ENCODE measurements around the gene MYO1F.
A peak's percentile ranks its signal among the peaks of the same experiment; 100 is the strongest.
"Not testable (repeated sequence)": the region's sequence is repeated elsewhere in the genome, so short reads cannot be mapped to it uniquely, and the experiment has no call there.

The MYO1F gene

DNA sequence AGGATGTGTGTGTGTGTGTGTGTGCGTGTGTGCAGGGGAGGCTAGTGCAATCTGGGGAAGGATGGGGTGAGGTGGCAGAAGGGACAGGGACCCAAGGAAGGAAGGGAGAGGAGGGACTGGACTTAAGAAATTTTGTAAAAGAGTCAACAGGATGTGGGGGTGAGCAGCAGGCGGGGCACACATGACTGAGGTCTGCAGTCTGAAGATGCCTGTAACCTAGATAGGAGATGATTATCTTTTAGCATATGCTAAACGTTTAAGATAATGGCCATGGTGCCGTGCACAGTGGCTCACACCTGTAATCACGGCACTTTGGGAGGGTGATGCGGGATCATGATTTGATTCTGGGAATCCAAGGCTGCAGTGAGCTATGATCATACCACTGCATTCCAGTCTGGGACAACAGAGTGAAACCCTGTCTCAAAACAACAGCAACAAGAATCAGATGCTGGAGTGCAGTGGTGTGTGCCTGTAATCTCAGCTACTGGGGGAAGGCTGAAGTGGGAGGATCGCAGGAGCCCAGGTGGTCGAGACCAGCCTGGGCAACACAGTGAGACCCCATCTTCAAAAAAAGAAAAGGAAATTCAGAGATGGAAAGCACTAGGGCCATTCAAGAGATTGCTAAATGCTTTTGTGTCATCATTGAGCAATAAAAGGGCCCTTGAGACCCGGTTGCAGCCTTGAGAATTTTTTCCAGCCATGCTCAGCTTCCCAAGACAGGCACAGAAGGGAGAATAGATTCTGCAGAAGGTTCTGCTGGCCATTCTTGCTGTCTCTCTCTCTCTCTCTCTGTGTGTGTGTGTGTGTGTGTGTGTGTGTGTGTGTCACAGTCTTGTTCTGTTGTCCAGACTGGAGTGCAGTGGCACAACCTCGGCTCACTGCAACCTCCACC is 59.4 kb downstream of the MYO1F start:
- peak; percentile 69 for DNase-seq (ENCODE audit: low spot score)

DNA sequence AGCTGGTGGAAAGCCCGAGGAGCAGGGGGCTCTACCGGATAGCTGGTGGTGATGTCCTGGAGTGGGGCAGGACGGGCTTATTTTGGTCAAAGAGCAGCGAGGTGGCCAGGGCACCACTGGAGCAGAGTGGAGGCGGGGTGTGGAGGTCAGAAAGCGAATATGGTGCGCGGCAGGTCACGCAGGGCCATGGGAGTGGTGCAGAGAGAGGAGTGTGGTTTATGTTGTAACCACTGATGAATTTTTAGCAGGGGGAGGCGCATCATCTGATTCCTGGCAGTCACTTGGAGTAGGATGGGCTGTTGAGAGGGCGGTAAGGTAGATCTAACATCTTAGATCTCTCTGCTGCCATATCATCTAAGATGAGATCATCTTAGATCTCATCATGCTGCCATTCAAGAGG is 61.9 kb downstream of the MYO1F start:
- DNase-seq (ENCODE audit: low spot score): peak; percentile 75

DNA sequence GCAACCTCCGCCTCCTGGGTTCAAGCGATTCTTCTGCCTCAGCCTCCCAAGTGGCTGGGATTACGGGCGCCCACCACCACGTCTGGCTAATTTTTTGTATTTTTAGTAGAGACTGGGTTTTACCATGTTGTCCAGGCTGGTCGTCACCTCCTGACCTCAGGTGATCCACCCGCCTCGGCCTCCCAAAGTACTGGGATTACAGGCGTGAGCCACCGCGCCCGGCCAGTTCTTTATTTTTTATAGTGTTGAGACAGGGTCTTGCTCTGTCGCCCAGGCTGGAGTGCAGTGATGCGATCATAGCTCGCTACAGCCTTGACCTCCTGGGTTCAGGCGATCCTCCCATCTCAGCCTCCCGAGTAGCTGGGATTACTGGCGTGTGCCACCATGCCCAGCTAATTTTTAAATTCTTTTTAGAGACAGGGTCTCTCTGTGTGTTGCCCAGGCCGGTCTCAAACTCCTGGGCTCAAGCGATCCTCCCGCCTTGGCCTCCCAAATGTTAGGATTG is 62.7 kb downstream of the MYO1F start:
- not testable (repeated sequence) for DNase-seq (ENCODE audit: low spot score)

DNA sequence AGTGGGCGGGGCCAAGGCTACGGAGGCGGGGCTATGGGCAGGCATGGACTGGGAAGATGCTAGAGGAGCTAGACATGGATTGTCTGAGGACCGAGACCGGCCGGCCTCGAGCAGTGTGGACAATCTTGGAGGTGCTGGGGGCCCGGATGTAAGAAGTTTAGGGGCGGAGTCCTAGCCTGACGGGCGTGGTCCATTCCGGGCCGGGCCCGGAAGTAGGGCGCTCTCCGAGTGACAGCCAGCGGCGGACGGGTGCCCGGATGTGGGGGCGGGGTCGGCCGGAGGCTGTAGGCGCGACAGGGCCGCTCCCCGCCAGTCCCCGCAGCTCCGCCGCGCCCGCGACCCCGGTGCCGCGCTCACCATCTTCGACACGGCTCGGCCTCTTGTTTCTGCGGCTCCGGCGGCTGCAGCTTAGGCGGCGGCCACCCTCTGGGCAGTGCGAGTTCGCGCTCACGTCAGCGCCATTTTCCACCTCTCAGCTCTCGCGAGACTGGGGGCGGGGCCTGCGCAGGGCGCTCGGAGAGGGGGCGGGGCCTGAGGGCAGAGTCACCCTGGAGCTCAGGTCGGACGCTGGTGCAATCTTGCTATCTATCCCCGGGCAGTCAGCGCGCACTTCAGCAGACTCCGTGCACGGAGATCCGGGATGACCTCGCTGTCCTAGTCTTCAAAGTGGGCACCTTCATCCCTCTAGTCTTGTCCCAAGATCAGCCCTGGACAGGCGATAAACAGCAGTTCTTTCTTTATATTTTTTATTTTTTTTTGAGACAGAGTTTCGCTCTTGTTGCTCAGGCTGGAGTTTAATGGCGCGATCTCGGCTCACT is 63.3 kb downstream of the MYO1F start, which contains the start of gene ZNF414:
TSS of gene ZNF414 (minus strand) at position 481 of the 818 bp plus-strand sequence. CDS start at position 360, 121 bp downstream.
- DNase-seq (ENCODE audit: low spot score): peak; percentile 97

DNA sequence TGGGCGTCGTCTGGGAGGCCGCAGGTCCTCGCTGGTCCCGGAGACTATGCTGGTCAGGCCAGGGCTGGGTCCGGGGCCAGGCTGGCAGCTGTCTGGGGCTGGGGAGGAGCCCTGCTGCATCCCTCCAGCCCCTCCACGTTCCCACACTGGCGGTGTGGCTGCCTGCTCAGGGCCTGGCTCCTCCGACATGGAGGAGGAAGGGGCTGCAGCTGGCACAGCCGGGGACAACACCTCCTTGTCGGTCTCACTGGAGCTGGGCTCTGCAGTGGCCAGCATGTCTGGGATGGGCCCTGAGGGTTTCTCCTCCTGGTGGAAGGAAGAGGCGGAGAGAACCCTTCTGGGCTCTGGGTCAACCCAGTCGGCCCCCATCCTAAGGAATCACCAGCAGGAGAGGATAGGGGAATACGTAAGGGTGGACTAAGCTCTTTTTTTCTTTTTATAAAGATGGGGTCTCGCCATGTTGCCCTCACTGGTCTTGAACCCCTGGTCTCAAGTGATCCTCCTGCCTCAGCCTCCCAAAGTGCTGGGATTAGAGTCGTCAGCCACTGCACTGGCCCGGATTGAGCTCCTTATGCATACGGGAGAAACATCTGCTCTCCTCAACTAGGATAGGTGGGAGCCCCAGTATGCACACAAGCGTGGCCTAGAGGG is 64.1 kb downstream of the MYO1F start:
- no peak for DNase-seq (ENCODE audit: low spot score)

DNA sequence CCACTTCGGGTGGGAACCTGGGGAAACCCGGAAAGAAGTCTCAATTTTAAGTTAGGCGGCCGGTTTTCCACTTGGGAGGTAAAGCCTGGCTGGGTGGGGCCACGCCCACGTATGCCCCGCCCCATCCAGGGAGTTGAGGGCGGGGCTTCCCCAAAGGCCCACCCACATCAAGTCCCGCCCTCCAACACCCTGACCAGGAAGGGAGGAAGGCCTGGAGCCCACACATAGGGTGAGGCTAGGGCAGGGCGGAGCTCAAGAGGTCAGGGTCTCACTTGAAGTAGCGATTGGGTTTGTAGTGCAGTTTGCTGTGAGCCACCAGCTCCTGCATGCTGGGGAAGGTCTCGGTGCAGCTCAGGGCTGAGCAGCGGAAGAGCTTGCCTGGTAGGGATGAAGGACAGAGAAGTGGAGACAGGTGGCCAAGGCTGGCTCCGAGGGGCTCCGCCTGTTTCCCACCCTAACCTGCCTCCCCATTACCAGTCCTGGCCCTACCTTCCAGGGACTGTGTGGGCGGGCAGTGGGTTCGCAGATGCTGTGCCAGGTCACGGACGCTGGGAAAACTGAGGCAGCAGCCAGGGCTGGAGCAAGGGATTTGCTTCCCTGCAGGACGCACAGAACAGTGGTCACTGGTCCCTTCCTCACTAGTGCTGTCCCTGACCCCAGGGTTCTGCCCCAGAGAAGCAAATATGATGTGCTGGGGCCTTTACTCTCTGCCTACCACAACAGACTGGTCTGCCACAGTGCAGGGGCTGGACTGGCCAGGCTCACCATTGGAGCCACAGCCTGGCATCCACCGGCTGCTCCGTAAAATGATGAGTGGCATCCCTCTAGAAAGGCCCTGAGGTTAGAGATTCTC is 64.9 kb downstream of the MYO1F start:
- DNase-seq (ENCODE audit: low spot score): no peak

DNA sequence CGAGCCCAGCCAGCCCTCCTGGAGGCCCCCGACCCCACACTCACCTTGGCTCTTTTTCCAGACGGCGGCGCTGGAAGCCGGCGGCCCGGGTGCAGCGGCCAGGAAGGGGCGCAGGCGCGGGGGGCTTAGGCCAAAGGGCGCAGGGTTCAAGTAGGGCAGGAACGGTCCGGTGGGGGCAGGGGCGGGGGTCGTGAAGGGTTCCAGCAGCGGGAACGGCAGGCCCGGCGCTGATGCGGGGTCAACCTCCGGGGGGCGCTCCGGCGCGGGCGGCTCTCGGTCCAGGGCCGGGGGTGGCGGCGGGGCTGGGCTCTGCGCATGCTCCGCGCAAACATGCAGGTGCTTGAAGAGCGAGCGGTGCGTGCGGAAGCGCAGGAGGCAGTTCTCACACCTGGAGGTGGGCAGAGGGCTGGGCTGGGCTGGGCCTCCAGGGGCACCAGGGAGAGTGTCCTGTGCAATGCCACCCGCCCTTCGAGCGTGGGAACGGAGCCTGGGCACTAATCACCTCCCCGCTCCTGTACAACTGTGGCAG is 65.6 kb downstream of the MYO1F start:
- DNase-seq (ENCODE audit: low spot score): no peak

DNA sequence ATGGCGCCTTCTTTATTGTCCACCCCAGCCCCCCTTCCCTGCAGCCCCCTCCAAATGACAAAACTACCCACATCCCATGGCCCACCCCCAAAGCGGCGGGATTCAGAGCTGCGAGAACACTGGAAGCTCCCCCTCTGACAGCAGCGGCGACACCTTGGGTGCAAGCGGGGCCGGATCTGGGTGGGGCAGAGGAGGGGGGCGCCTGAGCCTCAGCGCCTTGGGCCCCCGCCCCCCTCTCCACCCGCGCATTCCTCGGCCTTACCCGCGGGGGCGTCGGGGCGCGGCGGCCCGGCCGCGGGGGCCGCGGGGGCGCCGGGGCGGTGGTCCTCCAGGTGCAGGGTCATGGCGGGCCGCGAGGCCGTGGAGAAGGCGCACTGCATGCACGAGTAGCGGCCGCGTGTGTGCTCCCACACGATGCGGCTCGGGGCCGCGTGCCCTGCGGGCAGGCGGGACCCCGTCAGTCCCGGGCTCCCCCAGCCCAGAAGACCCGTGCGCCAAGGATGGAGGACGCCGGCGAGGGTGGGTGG is 66.6 kb downstream of the MYO1F start:
- DNase-seq (ENCODE audit: low spot score): no peak

DNA sequence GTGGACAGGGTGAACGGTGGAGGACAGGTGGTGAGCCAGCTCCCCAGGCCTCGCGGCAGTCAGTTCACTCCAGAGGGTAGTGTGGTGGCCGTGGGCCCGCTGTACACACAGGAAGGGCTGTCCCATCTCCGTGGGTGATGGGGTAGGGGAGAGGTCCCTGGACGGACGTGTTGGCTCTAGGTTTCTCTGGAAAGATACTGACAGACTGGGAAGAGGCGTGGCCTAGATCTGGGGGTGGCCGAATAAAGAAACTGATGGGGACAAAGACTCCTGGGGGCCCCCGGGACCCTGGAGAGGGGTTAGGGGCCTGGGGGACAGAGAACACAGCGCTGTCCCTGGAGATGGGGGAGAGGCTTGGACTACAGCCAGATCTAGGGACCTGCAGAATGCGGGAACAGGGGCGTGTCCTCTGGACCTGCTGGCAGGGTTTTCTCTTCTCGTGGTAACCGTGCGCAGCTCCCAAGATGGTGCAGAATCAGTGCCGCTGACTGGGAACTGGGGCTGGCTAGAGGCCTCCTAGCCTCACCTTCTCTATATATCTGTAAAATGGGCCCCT is 70.8 kb downstream of the MYO1F start:
- DNase-seq (ENCODE audit: low spot score): no peak

DNA sequence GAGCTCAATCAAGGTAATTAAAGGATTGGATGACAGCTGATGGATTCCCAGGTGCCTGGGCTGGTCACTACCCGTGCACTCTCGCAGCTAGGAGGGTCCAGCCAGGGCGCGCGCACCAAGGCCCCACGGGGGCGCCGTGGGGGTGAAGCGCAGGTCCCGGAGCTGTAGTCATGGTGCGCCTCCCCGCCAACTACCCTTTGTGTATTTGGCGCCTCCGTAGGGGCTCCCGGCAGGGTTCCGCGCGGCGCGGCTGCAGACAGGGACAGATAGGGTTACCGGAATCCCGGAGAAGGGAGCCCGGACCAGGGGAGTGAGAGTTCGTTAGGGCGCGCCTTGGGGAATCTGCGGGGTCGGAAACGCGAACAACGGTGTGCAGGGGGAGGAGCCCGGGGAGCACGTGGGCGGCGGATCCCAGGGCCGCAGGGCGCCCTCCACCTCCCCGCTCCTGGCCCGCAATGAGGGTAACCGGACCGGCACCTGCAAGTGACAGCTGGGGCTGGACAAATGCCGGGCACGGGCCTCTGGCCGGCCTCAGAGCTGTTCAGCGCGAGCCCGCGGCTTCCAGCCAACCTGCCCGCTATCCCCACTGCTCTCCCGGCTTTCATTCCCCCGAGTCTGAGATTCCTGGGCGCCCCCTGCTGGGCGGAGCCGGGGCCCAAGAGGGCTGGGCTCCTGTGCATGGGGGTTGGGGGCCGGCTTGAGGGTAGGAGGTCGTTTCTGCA is 71.4 kb downstream of the MYO1F start:
- peak; percentile 63 for DNase-seq (ENCODE audit: low spot score)

DNA sequence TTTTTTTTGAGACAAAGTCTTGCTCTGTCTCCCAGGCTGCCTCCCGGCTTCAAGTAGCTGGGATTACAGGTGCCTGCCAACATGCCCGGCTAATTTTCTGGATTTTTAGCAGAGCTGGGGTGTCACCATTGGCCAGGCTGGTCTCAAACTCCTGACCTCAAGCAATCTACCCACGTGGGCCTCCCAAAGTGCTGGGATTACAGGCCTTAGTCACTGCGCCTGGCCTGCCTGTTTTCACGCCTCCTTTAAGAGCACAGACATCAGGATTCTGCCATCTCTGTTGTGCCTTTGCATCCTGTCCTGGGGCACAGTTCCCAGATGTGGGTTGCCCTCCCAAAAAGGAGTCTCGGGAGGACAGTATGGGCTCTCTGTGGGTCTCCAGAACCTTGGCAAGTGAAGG is 72.3 kb downstream of the MYO1F start:
- DNase-seq (ENCODE audit: low spot score): no peak

DNA sequence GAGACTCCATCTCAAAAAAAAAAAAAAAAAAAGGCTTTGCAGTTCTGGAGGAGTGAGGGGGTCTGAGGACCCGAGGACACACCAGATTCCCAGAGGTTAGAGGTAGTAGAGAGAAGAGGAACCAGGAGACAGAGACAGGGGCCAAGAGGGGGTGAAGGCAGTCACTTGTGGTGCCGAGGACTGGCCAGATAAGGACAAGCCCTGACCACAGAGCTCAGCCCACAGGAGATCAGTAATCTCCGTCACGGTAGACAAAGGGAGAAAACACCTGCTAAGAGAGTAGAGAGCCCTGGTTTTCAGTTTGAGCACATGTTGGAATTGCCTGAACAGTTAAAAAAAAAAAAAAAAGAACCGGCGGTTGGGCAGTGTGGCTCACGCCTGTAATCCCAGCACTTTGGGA is 73.1 kb downstream of the MYO1F start:
- no peak for DNase-seq (ENCODE audit: low spot score)

DNA sequence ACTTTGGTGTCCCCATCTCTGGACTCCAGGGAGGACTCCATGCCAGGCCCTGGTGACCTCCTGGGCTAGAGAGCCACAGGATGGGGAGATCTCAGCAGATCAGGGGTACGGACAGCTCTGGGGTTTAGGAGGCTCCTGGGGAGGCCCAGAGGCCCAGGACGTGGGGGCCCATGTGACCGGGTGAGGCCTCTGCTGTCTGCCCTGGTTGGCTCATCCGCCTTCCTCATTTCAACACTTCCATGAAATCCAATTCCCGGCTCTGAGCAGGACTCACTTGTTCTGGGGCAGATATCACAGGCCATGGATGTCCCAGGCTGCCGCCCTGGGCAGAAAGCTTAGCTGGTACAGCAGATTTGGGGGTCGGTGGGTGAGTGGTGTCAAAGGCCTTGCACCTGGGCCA is 73.7 kb downstream of the MYO1F start:
- no peak for DNase-seq (ENCODE audit: low spot score)

DNA sequence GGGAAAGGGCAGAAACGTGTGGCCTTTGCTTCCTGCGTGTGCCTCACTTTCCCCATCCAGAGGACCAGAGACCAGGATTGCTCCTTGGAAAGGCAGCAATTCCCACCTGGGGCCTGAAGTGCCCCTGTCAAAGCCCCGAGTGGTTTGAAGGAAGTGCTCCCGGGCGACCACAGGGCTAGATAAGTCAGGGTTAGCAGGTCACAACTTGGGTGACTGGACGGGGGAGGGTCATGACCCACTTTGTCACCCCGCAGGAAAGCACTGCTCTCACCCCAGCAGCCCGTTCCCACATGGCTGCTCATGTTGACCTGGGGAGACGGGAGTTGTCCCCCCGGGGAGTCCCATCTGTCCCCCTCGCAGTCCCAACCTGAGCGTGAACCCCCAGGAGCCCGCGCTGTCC is 75.3 kb downstream of the MYO1F start:
- no peak for DNase-seq (ENCODE audit: low spot score)

DNA sequence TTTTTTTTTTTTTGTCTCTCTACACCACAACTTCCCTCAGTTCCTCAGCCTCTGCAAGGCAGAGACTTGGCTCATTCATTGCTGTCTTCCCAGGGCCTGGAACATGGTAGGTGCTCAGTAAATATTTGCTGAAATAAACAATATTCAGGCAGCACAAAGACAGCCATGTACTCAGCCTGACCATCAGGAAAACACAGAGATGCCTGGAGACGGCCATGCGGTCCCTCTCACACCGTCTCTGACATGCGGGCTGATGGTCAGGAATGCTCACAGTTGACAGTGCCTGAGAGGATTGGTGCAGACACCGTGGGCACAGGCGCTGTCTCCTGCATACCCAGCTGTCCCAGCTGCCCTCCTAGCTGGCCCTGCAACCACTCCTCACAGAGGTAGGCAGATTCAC is 75.7 kb downstream of the MYO1F start:
- no peak for DNase-seq (ENCODE audit: low spot score)

DNA sequence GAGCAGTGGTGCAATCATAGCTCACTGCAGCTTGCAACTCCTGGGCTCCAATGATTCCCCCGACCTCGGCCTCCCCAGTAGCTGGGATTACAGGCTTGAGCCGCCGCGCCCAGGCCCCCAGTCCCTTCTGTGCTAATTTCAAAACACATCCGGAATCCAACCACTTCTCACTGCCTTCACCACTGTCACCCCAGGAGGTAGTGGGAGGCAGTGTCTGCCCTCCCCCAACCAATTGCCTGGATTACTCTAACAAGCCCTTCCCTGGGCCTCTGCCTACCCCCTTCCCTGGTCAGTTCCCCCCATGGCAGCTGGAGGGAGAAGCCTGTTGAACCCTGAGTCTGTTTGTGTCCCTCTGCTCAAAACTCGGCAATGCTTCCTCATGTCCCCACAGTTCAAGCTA is 77.1 kb downstream of the MYO1F start:
- DNase-seq (ENCODE audit: low spot score): no peak

DNA sequence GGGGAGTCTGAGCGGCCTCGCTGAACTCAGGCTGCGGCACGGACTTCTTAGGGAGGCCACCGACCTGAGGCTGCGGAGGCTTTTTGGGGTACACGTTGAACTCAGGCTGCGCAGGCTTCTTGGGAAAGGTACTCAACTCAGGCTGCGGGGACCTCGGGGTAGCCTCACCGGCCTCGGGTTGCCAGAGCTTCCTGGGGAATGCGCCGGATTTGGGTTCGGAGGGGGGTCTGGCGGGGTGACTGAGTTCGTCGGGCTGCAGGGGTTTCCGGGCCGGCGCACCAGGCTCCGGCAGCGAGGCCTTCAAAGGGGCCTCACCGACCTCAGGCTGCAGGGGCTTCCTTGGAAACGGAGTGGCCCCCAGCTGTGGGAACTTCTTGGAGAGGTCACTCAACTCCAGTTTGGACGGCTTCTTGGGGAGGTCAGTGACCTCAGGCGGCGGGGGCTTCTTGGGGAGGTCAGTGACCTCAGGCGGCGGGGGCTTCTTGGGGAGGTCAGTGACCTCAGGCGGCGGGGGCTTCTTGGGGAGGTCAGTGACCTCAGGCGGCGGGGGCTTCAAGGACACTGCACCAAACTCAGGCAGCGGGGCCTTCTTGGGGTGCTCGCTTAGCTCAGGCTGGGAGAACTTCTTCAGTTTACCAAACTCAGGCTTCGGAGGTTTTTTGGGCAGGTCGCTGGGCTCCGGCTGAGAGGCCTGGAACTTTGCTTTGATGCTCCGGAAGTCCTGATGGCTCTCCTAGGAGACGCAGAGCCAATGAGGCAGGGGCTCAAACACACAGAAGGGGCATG is 78.0 kb downstream of the MYO1F start:
- DNase-seq (ENCODE audit: low spot score): no peak

DNA sequence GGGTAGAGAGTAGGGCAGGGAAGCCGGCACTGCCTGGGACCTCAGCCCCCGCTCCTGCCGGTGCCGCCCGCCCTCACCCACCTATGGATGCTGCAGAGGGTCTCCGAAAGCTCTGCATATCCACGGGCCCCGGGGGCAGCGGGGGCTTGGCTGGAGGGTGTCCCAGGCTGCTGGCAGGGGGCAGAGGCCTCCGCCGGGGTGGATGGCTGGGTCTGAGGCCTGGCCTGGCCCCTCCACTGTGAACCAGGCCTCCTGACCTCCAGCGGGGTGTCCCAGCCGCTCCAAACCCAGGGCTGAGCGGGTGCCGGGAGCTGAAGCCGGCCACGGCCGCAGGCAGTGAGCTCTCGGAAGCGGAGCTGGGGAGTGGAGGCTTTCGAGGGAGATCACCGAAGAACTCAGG is 78.9 kb downstream of the MYO1F start:
- no peak for DNase-seq (ENCODE audit: low spot score)

DNA sequence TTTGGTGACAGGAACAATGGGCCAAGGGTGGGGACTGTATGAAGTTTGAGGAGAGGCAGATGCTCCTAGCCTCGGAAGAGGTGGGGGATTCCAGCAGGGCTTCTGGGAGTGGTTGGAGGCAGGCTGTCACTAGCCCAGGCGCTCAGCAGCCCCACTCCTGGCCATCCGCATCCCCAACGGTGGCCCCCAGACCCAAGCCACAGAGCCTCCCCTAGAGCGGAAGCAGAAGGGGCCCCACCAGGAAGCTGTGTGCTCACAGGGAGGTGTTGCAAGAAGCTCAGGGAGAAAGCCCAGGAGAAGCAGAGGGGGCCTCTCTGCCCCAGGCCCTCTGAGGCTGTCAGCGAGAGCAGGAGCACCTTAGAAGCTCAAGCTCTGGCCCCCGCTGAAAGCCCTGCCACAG is 83.1 kb downstream of the MYO1F start:
- no peak for DNase-seq (ENCODE audit: low spot score)

All from CD4-positive, alpha-beta T cell treated with Interleukin-15 for 4 hours (primary cell).